ENCODE measurements around the gene HSBP1L1. TPM values are rescaled to one million over a fixed set of nuclear protein-coding genes. Genes with fewer than 3 reads are reported as not detected.

The HSBP1L1 gene
- total and polyA plus RNA-seq, 2 of the 8 experiments (the other 6 are each of a cell fraction or from before 2014, with no cell fraction given): 1.0 to 1.3 TPM

DNA sequence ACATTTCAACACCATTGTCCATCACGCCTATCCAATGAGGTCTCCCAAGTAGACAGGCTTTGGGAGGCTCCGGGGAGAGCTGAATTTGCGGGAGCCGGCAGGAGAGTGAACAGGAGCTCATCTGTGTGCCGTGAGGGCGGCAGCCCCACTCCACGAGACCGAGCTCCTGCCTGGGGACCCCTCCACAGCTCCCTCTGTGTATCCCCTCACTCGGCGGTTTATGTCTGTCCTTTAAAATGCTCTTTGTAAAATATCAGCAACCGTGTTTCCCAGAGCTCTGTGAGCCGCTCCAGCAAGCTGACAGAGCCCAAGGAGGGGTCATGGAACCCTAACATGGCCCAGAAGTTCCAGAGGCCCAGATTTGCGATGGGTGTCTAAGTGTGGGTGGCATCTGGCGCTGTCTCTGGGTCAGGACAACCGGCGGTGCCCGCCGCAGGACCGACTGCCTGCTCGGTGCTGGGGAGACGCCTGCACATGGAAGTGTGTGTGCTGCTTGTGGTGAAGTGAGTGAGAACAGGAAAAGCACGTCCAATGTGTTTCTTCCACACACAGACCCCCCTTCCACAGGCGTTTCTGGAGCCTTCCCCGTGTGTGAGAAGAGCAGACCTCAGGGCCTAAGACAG lies 47.8 kb upstream of the HSBP1L1 start (continued):
- no peak for TF ChIP-seq CHD2 (IDR thresholded peaks at IDR 0.05; ENCODE audit: low read length)
